Measurements from ENCODE around the gene NPNT.

NPNT gene

GRCh38 chr4:105911426-105911825 lies 16.2 kb downstream of the NPNT start:
- H3K4me1 ChIP-seq = no peaks in the 10 kb centered on the region
- TF ChIP-seq CTCF (IDR thresholded peaks at IDR 0.05) = no peak
- H3K4me2 ChIP-seq (ENCODE audit: low read length) = no peak overlapping the region
- no peak overlapping the region for H3K27ac ChIP-seq
- H3K36me3 ChIP-seq (ENCODE audit: control insufficient read depth, insufficient read depth, low read length) = no peaks in the 10 kb centered on the region
- H2AFZ ChIP-seq = no peak overlapping the region
- H3K27me3 ChIP-seq (ENCODE audit: control insufficient read depth, insufficient read depth, low read length) = no peaks in the 10 kb centered on the region
- no peak overlapping the region for H3K9ac ChIP-seq
- H3K9me3 ChIP-seq (ENCODE audit: control insufficient read depth, low read length) = no peaks in the 10 kb centered on the region
- no peaks in the 10 kb centered on the region for H3K79me2 ChIP-seq
- no peak overlapping the region for H3K4me3 ChIP-seq (ENCODE audit: low read depth, low read length)

GRCh38 chr4:105912633-105913032 lies 17.4 kb downstream of the NPNT start:
- TF ChIP-seq CTCF (IDR thresholded peaks at IDR 0.05) = no peak
- H2AFZ ChIP-seq = no peak overlapping the region
- H3K79me2 ChIP-seq = no peaks in the 10 kb centered on the region
- H3K4me1 ChIP-seq = no peaks in the 10 kb centered on the region
- no peaks in the 10 kb centered on the region for H3K36me3 ChIP-seq (ENCODE audit: control insufficient read depth, insufficient read depth, low read length)
- H3K9me3 ChIP-seq (ENCODE audit: control insufficient read depth, low read length) = no peaks in the 10 kb centered on the region
- H3K4me3 ChIP-seq (ENCODE audit: low read depth, low read length) = no peak overlapping the region
- no peak overlapping the region for H3K9ac ChIP-seq
- H3K4me2 ChIP-seq (ENCODE audit: low read length) = no peak overlapping the region
- no peak overlapping the region for H3K27ac ChIP-seq
- no peaks in the 10 kb centered on the region for H3K27me3 ChIP-seq (ENCODE audit: control insufficient read depth, insufficient read depth, low read length)

GRCh38 chr4:105917171-105917685 lies 22.0 kb downstream of the NPNT start:
- Histone ChIP-seq H3K79me2 (no peaks in the 10 kb centered on the region), H3K4me2 (ENCODE audit: low read length) (no peak overlapping the region), H3K4me1 (no peaks in the 10 kb centered on the region), H3K27ac (no peak overlapping the region), H3K4me3 (ENCODE audit: low read depth, low read length) (no peak overlapping the region), H3K9me3 (ENCODE audit: control insufficient read depth, low read length) (no peaks in the 10 kb centered on the region), H3K27me3 (ENCODE audit: control insufficient read depth, insufficient read depth, low read length) (no peaks in the 10 kb centered on the region), H2AFZ (no peak overlapping the region), H3K36me3 (ENCODE audit: control insufficient read depth, insufficient read depth, low read length) (no peaks in the 10 kb centered on the region), H3K9ac (no peak overlapping the region)
- no peak for TF ChIP-seq CTCF (IDR thresholded peaks at IDR 0.05)

GRCh38 chr4:105921301-105921700 lies 26.0 kb downstream of the NPNT start:
- no peaks in the 10 kb centered on the region for H3K79me2 ChIP-seq
- no peak overlapping the region for H2AFZ ChIP-seq
- no peak overlapping the region for H3K4me2 ChIP-seq (ENCODE audit: low read length)
- no peaks in the 10 kb centered on the region for H3K9me3 ChIP-seq (ENCODE audit: control insufficient read depth, low read length)
- no peak overlapping the region for H3K27ac ChIP-seq
- no peak overlapping the region for H3K4me3 ChIP-seq (ENCODE audit: low read depth, low read length)
- TF ChIP-seq CTCF (IDR thresholded peaks at IDR 0.05) = no peak
- no peaks in the 10 kb centered on the region for H3K36me3 ChIP-seq (ENCODE audit: control insufficient read depth, insufficient read depth, low read length)
- H3K27me3 ChIP-seq (ENCODE audit: control insufficient read depth, insufficient read depth, low read length) = no peaks in the 10 kb centered on the region
- no peaks in the 10 kb centered on the region for H3K4me1 ChIP-seq
- no peak overlapping the region for H3K9ac ChIP-seq

GRCh38 chr4:105923497-105924238 lies 28.4 kb downstream of the NPNT start:
- no peak overlapping the region for H3K4me2 ChIP-seq (ENCODE audit: low read length)
- no peaks in the 10 kb centered on the region for H3K79me2 ChIP-seq
- H3K27ac ChIP-seq = no peak overlapping the region
- TF ChIP-seq CTCF (IDR thresholded peaks at IDR 0.05) = no peak
- H3K4me1 ChIP-seq = no peaks in the 10 kb centered on the region
- H3K36me3 ChIP-seq (ENCODE audit: control insufficient read depth, insufficient read depth, low read length) = no peaks in the 10 kb centered on the region
- no peaks in the 10 kb centered on the region for H3K9me3 ChIP-seq (ENCODE audit: control insufficient read depth, low read length)
- no peak overlapping the region for H3K9ac ChIP-seq
- no peak overlapping the region for H2AFZ ChIP-seq
- H3K4me3 ChIP-seq (ENCODE audit: low read depth, low read length) = no peak overlapping the region
- H3K27me3 ChIP-seq (ENCODE audit: control insufficient read depth, insufficient read depth, low read length) = no peaks in the 10 kb centered on the region
